Frontal cortex (tissue), 4 donors: ENCODE measurements around the gene ANKFN1. TPM values are rescaled to one million over a fixed set of nuclear protein-coding genes. Genes with fewer than 3 reads are reported as not detected.

Experiments
- DNase-seq, 2 donors: peaks; one replicate each; pipeline ENCODE4 v3.0.0; 2012; ENCODE audit warnings: low spot score in 2 of 2
- FAIRE-seq: peaks from 2 replicates; lab custom pipeline; 2012; peaks lifted over from hg19 to GRCh38; lab: Jason Lieb, UNC
- total RNA-seq: library from RNA; depleted of rRNA; stranded (reverse); fragments of >200 nt; gene quantifications from one replicate; pipeline ENCODE4 v1.2.3, GENCODE V29; 2014
- donor health status: control.
- donor health status: control.
- donor health status: control.

ANKFN1 gene
- total RNA-seq, 1 donor from 2014 or later = 2.4 TPM

GRCh38 chr17:56142325-56142724, 10.9 kb upstream of the ANKFN1 start:
- FAIRE-seq (no peak), DNase-seq (no peak)

- FAIRE-seq (no peak), DNase-seq (no peak)
These were observed 10.5 kb upstream of the ANKFN1 start for GRCh38 chr17:56142781-56143180.

- FAIRE-seq (no peak), DNase-seq (no peak)
These were observed 9.1 kb upstream of the ANKFN1 start for GRCh38 chr17:56144223-56144622.

GRCh38 chr17:56146534-56146933, 6.7 kb upstream of the ANKFN1 start:
- no peak for FAIRE-seq
- no peak for DNase-seq

- no peak for DNase-seq
These were observed 4.9 kb upstream of the ANKFN1 start for GRCh38 chr17:56148333-56148732.

GRCh38 chr17:56149266-56150036, 3.8 kb upstream of the ANKFN1 start:
- DNase-seq (no peak), FAIRE-seq (no peak)

More at GRCh38 chr17:56148333-56148732, 4.9 kb upstream of the ANKFN1 start:
- no peak for FAIRE-seq

- DNase-seq (no peak), FAIRE-seq (no peak)
These were observed 2.6 kb upstream of the ANKFN1 start for GRCh38 chr17:56150649-56151048.

GRCh38 chr17:56157845-56158244, 4.6 kb downstream of the ANKFN1 start:
- FAIRE-seq (no peak), DNase-seq (no peak)

GRCh38 chr17:56158344-56158743, 5.1 kb downstream of the ANKFN1 start:
- DNase-seq (no peak), FAIRE-seq (no peak)

- FAIRE-seq (no peak), DNase-seq (no peak)
These were observed 5.9 kb downstream of the ANKFN1 start for GRCh38 chr17:56158915-56159825.

GRCh38 chr17:56159826-56160380, 6.6 kb downstream of the ANKFN1 start:
- no peak for DNase-seq
- FAIRE-seq = no peak

- no peak for FAIRE-seq
- DNase-seq = no peak
These were observed 7.1 kb downstream of the ANKFN1 start for GRCh38 chr17:56160422-56160821.

GRCh38 chr17:56165072-56165641, 11.9 kb downstream of the ANKFN1 start:
- DNase-seq = no peak
- no peak for FAIRE-seq

GRCh38 chr17:56167491-56167890, 14.2 kb downstream of the ANKFN1 start:
- DNase-seq = no peak
- FAIRE-seq = no peak

GRCh38 chr17:56169621-56170020, 16.3 kb downstream of the ANKFN1 start:
- DNase-seq (no peak), FAIRE-seq (no peak)

GRCh38 chr17:56171186-56171959, 18.1 kb downstream of the ANKFN1 start:
- FAIRE-seq (no peak), DNase-seq (no peak)

GRCh38 chr17:56172517-56172982, 19.3 kb downstream of the ANKFN1 start:
- no peak for DNase-seq
- no peak for FAIRE-seq

- no peak for FAIRE-seq
- no peak for DNase-seq
These were observed 19.8 kb downstream of the ANKFN1 start for GRCh38 chr17:56173026-56173425.
